H9 (cell line): ENCODE results near the gene SGCD. TPM values are rescaled to one million over a fixed set of nuclear protein-coding genes. Genes with fewer than 3 reads are reported as not detected.

ENCODE experiments used
- DNase-seq: peaks from one replicate; pipeline ENCODE4 v3.0.0-alpha.2; 2017
- H2AFZ ChIP-seq: one replicate; pipeline ENCODE4 v1.6.1; 2013; ENCODE audit warnings: mild to moderate bottlenecking, low read length, control low read depth, moderate library complexity
- H2AK5ac ChIP-seq: 2 replicates; pipeline ENCODE4 v1.6.1; 2013; ENCODE audit warnings: low read length, control low read depth, mixed read lengths; ENCODE audit not compliant: insufficient read length
- H2BK120ac ChIP-seq: one replicate; pipeline ENCODE4 v1.6.1; 2013; ENCODE audit warnings: low read depth, mild to moderate bottlenecking, low read length, control low read depth, inconsistent platforms; ENCODE audit not compliant: poor library complexity, severe bottlenecking
- H2BK12ac ChIP-seq: 2 replicates; pipeline ENCODE4 v1.6.1; 2013; ENCODE audit warnings: low read length, control low read depth, mixed read lengths, low read depth; ENCODE audit not compliant: insufficient read length
- H2BK15ac ChIP-seq: 2 replicates; pipeline ENCODE4 v1.6.1; 2013; ENCODE audit warnings: low read depth, low read length, control low read depth
- H2BK20ac ChIP-seq: one replicate; pipeline ENCODE4 v1.6.1; 2013; ENCODE audit warnings: low read depth, mild to moderate bottlenecking, low read length, control low read depth, inconsistent platforms; ENCODE audit not compliant: poor library complexity, severe bottlenecking
- H2BK5ac ChIP-seq: 2 replicates; pipeline ENCODE4 v1.6.1; 2013; ENCODE audit warnings: low read length, control low read depth, mixed read lengths; ENCODE audit not compliant: insufficient read length
- H3K14ac ChIP-seq: 2 replicates; pipeline ENCODE4 v1.6.1; 2013; ENCODE audit warnings: low read length, control low read depth; ENCODE audit not compliant: insufficient read depth
- H3K18ac ChIP-seq: 2 replicates; pipeline ENCODE4 v1.6.1; 2013; ENCODE audit warnings: low read depth, mild to moderate bottlenecking, mixed read lengths, low read length, control low read depth; ENCODE audit not compliant: insufficient read length
- H3K23ac ChIP-seq: 2 replicates; pipeline ENCODE4 v1.6.1; 2013; ENCODE audit warnings: low read length, control low read depth, mixed read lengths, low read depth; ENCODE audit not compliant: insufficient read length
- H3K23me2 ChIP-seq: 2 replicates; pipeline ENCODE4 v1.6.1; 2013; ENCODE audit warnings: low read depth, mild to moderate bottlenecking, mixed read lengths, low read length, control low read depth; ENCODE audit not compliant: insufficient read length, poor library complexity, severe bottlenecking
- H3K27ac ChIP-seq: 2 replicates; pipeline ENCODE4 v1.5.1; 2013; ENCODE audit warnings: low read length, control low read depth, mixed read lengths, low read depth; ENCODE audit not compliant: insufficient read length
- H3K27me3 ChIP-seq: 2 replicates; pipeline ENCODE4 v1.6.1; 2013; ENCODE audit warnings: low read length, control low read depth, inconsistent platforms; ENCODE audit not compliant: insufficient read depth
- H3K4ac ChIP-seq: 2 replicates; pipeline ENCODE4 v1.6.1; 2013; ENCODE audit warnings: low read depth, mild to moderate bottlenecking, control low read depth, inconsistent platforms, low read length, moderate library complexity
- H3K4me1 ChIP-seq: 2 replicates; pipeline ENCODE4 v1.6.1; 2013; ENCODE audit warnings: low read length, control low read depth, inconsistent platforms; ENCODE audit not compliant: insufficient read depth
- H3K4me2 ChIP-seq: 2 replicates; pipeline ENCODE4 v1.6.1; 2013; ENCODE audit warnings: low read length, control low read depth, mixed read lengths; ENCODE audit not compliant: insufficient read length, insufficient read depth
- H3K56ac ChIP-seq: 2 replicates; pipeline ENCODE4 v1.6.1; 2013; ENCODE audit warnings: low read depth, mild to moderate bottlenecking, mixed read lengths, low read length, control low read depth; ENCODE audit not compliant: insufficient read length
- H3K79me1 ChIP-seq: 2 replicates; pipeline ENCODE4 v1.6.1; 2013; ENCODE audit warnings: low read depth, mild to moderate bottlenecking, moderate library complexity, low read length, control low read depth, inconsistent platforms; ENCODE audit not compliant: insufficient read depth, poor library complexity, severe bottlenecking
- H3K79me2 ChIP-seq: 2 replicates; pipeline ENCODE4 v1.6.1; 2013; ENCODE audit warnings: low read length, control low read depth, inconsistent platforms; ENCODE audit not compliant: insufficient read depth
- H3K9ac ChIP-seq: 2 replicates; pipeline ENCODE4 v1.6.1; 2013; ENCODE audit warnings: low read length, control low read depth, mixed read lengths; ENCODE audit not compliant: insufficient read length; ENCODE audit errors: extremely low read depth
- H3K9me3 ChIP-seq: one replicate; pipeline ENCODE4 v1.6.1; 2013; ENCODE audit warnings: low read depth, low read length, inconsistent platforms; ENCODE audit not compliant: control insufficient read depth
- H3T11ph ChIP-seq: one replicate; pipeline ENCODE4 v1.6.1; 2013; ENCODE audit warnings: mild to moderate bottlenecking, low read length, control low read depth, inconsistent platforms
- H4K20me1 ChIP-seq: one replicate; pipeline ENCODE4 v1.6.1; 2013; ENCODE audit not compliant: control insufficient read depth, insufficient read length, insufficient read depth
- H4K5ac ChIP-seq: 2 replicates; pipeline ENCODE4 v1.6.1; 2013; ENCODE audit warnings: low read depth, mild to moderate bottlenecking, mixed read lengths, low read length, control low read depth; ENCODE audit not compliant: insufficient read length
- H4K8ac ChIP-seq: replicated peaks from 2 replicates; pipeline ENCODE4 v1.6.1; 2013; ENCODE audit warnings: low read length, control low read depth, mixed read lengths, low read depth; ENCODE audit not compliant: insufficient read length
- H4K91ac ChIP-seq: 2 replicates; pipeline ENCODE4 v1.6.1; 2013; ENCODE audit warnings: low read depth, mild to moderate bottlenecking, moderate library complexity, mixed read lengths, low read length, control low read depth; ENCODE audit not compliant: insufficient read length
- H3K27ac Mint-ChIP-seq, 3 experiments: 2 replicates in 2 of 3; 3 replicates in 1 of 3; pipeline ENCODE4 v1.8.0; 2020 to 2021; ENCODE audit warnings: mixed read lengths in 3 of 3, mild to moderate bottlenecking in 1 of 3, moderate library complexity in 1 of 3
- H3K27me3 Mint-ChIP-seq: 2 replicates; pipeline ENCODE4 v1.8.0; 2021; ENCODE audit warnings: low read depth, mild to moderate bottlenecking, moderate library complexity, mixed read lengths
- H3K36me3 Mint-ChIP-seq, 3 experiments: 2 replicates in 2 of 3; 3 replicates in 1 of 3; pipeline ENCODE4 v1.8.0; 2020 to 2021; ENCODE audit warnings: low read depth in 3 of 3, mixed read lengths in 3 of 3; ENCODE audit not compliant: insufficient read depth in 1 of 3
- H3K4me1 Mint-ChIP-seq, 2 experiments: 2 replicates each; pipeline ENCODE4 v1.8.0; 2020; ENCODE audit warnings: mixed read lengths in 2 of 2
- H3K4me3 Mint-ChIP-seq, 2 experiments: 2 replicates in 1 of 2; 3 replicates in 1 of 2; pipeline ENCODE4 v1.8.0; 2020 to 2021; ENCODE audit warnings: mild to moderate bottlenecking in 2 of 2, mixed read lengths in 2 of 2, moderate library complexity in 1 of 2
- H3K9me3 Mint-ChIP-seq, 2 experiments: 2 replicates in 1 of 2; 3 replicates in 1 of 2; pipeline ENCODE4 v1.8.0; 2020; ENCODE audit warnings: mild to moderate bottlenecking in 2 of 2, mixed read lengths in 2 of 2, moderate library complexity in 1 of 2
- CTCF ChIP-seq: fragments of 200-600 bp; sonication (generic); conservative IDR thresholded peaks from 3 replicates; pipeline ENCODE4 v1.8.0; 2021; ENCODE audit warnings: antibody characterized with exemption, mild to moderate bottlenecking
- WGBS: extraction: QIAGEN DNeasy Blood & Tissue Kit; methylation state at CpG from one replicate; pipeline ENCODE4 v1.1.7; 2013; ENCODE audit warnings: missing lambda C conversion rate, low lambda C conversion rate, mixed read lengths; ENCODE audit not compliant: insufficient read length; ENCODE audit errors: extremely low coverage; 5-methylcytosine and 5-hydroxymethylcytosine counted together
- total RNA-seq: library from RNA; stranded (reverse); gene quantifications from 2 replicates; pipeline ENCODE4 v1.2.1, GENCODE V29; 2021

Gene SGCD
- total RNA-seq, 1 experiment from 2014 or later: 0.11 TPM

DNA sequence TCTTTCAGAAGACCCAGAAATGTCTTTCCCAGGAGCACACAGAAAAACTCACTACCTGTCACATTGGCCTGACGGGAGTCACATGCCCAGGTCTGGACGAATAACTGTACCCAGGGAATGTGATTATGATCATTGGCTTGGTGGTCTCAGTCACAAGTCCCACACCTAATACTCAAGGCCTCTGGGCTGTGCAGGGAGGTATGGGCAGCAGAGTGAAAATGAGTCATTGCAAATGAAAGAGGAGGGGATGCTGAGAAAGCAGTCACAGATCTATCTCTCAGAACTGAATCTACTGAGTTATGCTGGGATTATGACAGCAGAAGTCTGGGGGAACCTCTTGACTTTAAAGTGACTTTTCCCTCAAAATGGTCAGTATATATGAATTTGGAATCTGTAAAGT lies 36.9 kb downstream of the SGCD start:
- H2BK120ac ChIP-seq: no peak overlapping the region
- H3K4me1 ChIP-seq: no peaks in the 10 kb centered on the region
- H3K4me2 ChIP-seq: no peak overlapping the region
- H3K23me2 ChIP-seq: no peaks in the 10 kb centered on the region
- Mint-ChIP-seq H3K27ac (peak overlapping the region in 1 of 3 experiments; percentile 12; a peak in 1 of 7 replicates), H3K4me3 (no peak overlapping the region), H3K9me3 (peaks cover 0 to 4% of the 10 kb centered on the region in 2 experiments; a peak in 1 of 5 replicates), H3K36me3 (no peaks in the 10 kb centered on the region; a peak in 1 of 7 replicates), H3K4me1 (no peaks in the 10 kb centered on the region), H3K27me3 (no peaks in the 10 kb centered on the region)
- no peaks in the 10 kb centered on the region for H3K9me3 ChIP-seq
- H4K8ac ChIP-seq: no peak overlapping the region
- H2AK5ac ChIP-seq: no peak overlapping the region
- WGBS: no CpG with 5 or more reads among the region's 2 CpGs
- no peak overlapping the region for H4K5ac ChIP-seq
- H3K56ac ChIP-seq: no peak overlapping the region
- H2AFZ ChIP-seq: no peak overlapping the region
- H3K9ac ChIP-seq: no peak overlapping the region
- H2BK20ac ChIP-seq: no peak overlapping the region
- DNase-seq: no peak
- H3K79me2 ChIP-seq: no peaks in the 10 kb centered on the region
- H3K23ac ChIP-seq: no peak overlapping the region
- no peak overlapping the region for H3K18ac ChIP-seq
- no peaks in the 10 kb centered on the region for H3K79me1 ChIP-seq
- no peak overlapping the region for H3K4ac ChIP-seq
- no peaks in the 10 kb centered on the region for H3K27me3 ChIP-seq
- no peak overlapping the region for H2BK5ac ChIP-seq
- H3K14ac ChIP-seq: no peak overlapping the region
- H3T11ph ChIP-seq: no peak overlapping the region
- no peak for TF ChIP-seq CTCF
- H2BK12ac ChIP-seq: no peak overlapping the region
- H4K91ac ChIP-seq: no peak overlapping the region
- no peak overlapping the region for H2BK15ac ChIP-seq
- no peaks in the 10 kb centered on the region for H4K20me1 ChIP-seq
- H3K27ac ChIP-seq: no peak overlapping the region
